GM18502 (cell line): ENCODE results near the gene COL16A1.

Experiments
- ATAC-seq: cut with Tn5 transposase; IDR thresholded peaks from one replicate; pipeline ENCODE4 v1.9.1; 2021; ENCODE audit warnings: mild to moderate bottlenecking; ENCODE audit not compliant: unreplicated experiment, poor library complexity

The COL16A1 gene

GRCh38 chr1:31689854-31690253 lies 14.0 kb downstream of the COL16A1 start:
- no peak for ATAC-seq

GRCh38 chr1:31689379-31689778 lies 14.4 kb downstream of the COL16A1 start:
- ATAC-seq = no peak

- no peak for ATAC-seq
These were observed 15.4 kb downstream of the COL16A1 start for GRCh38 chr1:31688233-31688918.

- no peak for ATAC-seq
These were observed 16.2 kb downstream of the COL16A1 start for GRCh38 chr1:31687601-31688000.

GRCh38 chr1:31685795-31686194 lies 18.0 kb downstream of the COL16A1 start:
- ATAC-seq = no peak

- ATAC-seq = no peak
These were observed 19.8 kb downstream of the COL16A1 start for GRCh38 chr1:31683997-31684396.

GRCh38 chr1:31681415-31681814 lies 22.4 kb downstream of the COL16A1 start:
- no peak for ATAC-seq

GRCh38 chr1:31679676-31680230 lies 24.1 kb downstream of the COL16A1 start:
- no peak for ATAC-seq

GRCh38 chr1:31679091-31679490 lies 24.7 kb downstream of the COL16A1 start:
- no peak for ATAC-seq

- no peak for ATAC-seq
These were observed 25.1 kb downstream of the COL16A1 start for GRCh38 chr1:31678681-31679080.

GRCh38 chr1:31677949-31678348 lies 25.9 kb downstream of the COL16A1 start:
- ATAC-seq = no peak

GRCh38 chr1:31677401-31677800 lies 26.4 kb downstream of the COL16A1 start:
- no peak for ATAC-seq

GRCh38 chr1:31675756-31676155 lies 28.1 kb downstream of the COL16A1 start:
- no peak for ATAC-seq

- no peak for ATAC-seq
These were observed 28.7 kb downstream of the COL16A1 start for GRCh38 chr1:31675161-31675560.

GRCh38 chr1:31674626-31675025 lies 29.2 kb downstream of the COL16A1 start:
- no peak for ATAC-seq

GRCh38 chr1:31673433-31673832 lies 30.4 kb downstream of the COL16A1 start:
- no peak for ATAC-seq

GRCh38 chr1:31672986-31673385 lies 30.8 kb downstream of the COL16A1 start:
- no peak for ATAC-seq

- no peak for ATAC-seq
These were observed 32.1 kb downstream of the COL16A1 start for GRCh38 chr1:31671561-31672201.

- no peak for ATAC-seq
These were observed 32.7 kb downstream of the COL16A1 start for GRCh38 chr1:31671147-31671546.

- no peak for ATAC-seq
These were observed 33.2 kb downstream of the COL16A1 start for GRCh38 chr1:31670593-31670964.

- ATAC-seq = no peak
These were observed 33.8 kb downstream of the COL16A1 start for GRCh38 chr1:31669786-31670592.
